Colonic mucosa (tissue), 4 donors: Measurements from ENCODE around the gene GRK4. TPM values are rescaled to one million over a fixed set of nuclear protein-coding genes. Genes with fewer than 3 reads are reported as not detected.

Source experiments
- DNase-seq: peaks from one replicate; pipeline ENCODE4 v3.0.0-alpha.2; 2020
- H3K27ac ChIP-seq: fragments of 200-600 bp; one replicate; pipeline ENCODE4 v1.8.0; 2021
- H3K27me3 ChIP-seq: fragments of 200-600 bp; one replicate; pipeline ENCODE4 v1.8.0; 2021
- H3K36me3 ChIP-seq: fragments of 200-600 bp; one replicate; pipeline ENCODE4 v1.8.0; 2021
- H3K4me1 ChIP-seq: fragments of 200-600 bp; one replicate; pipeline ENCODE4 v1.8.0; 2021; ENCODE audit warnings: mild to moderate bottlenecking
- H3K4me3 ChIP-seq: fragments of 200-600 bp; one replicate; pipeline ENCODE4 v1.8.0; 2021
- H3K9ac ChIP-seq, 2 donors: one replicate each; pipeline ENCODE4 v1.7.0; 2013; ENCODE audit warnings: control low read depth in 2 of 2, low read depth in 2 of 2, low read length in 2 of 2
- H3K9me3 ChIP-seq: fragments of 200-600 bp; one replicate; pipeline ENCODE4 v1.8.0; 2021
- CTCF ChIP-seq: fragments of 200-600 bp; IDR thresholded peaks from one replicate; pipeline ENCODE4 v1.8.0; 2022; ENCODE audit warnings: antibody characterized with exemption, mild to moderate bottlenecking
- intact Hi-C: fragments of 100-400 bp; cut with DNase I; formaldehyde crosslinking; loops from one replicate; pipeline ENCODE4 v1.14.1; 2022
- total RNA-seq, 2 donors: library from RNA; stranded (reverse); fragmentation: NEBNext Ultra II Directional in 1 of 2; extraction: Animal tissue kit (Norgen Biotek cat#: 25700) in 1 of 2; gene quantifications; one replicate each; pipeline ENCODE4 v1.2.1, GENCODE V29; 2021
- donor health status: healthy.
- donor health status: DM: no; HTN: no; CAD: no.
- donor health status: DM: no; HTN: no; CAD: no.

Gene GRK4
- total RNA-seq, 2 donors from 2014 or later, result 0.77 to 1.7 TPM

DNA sequence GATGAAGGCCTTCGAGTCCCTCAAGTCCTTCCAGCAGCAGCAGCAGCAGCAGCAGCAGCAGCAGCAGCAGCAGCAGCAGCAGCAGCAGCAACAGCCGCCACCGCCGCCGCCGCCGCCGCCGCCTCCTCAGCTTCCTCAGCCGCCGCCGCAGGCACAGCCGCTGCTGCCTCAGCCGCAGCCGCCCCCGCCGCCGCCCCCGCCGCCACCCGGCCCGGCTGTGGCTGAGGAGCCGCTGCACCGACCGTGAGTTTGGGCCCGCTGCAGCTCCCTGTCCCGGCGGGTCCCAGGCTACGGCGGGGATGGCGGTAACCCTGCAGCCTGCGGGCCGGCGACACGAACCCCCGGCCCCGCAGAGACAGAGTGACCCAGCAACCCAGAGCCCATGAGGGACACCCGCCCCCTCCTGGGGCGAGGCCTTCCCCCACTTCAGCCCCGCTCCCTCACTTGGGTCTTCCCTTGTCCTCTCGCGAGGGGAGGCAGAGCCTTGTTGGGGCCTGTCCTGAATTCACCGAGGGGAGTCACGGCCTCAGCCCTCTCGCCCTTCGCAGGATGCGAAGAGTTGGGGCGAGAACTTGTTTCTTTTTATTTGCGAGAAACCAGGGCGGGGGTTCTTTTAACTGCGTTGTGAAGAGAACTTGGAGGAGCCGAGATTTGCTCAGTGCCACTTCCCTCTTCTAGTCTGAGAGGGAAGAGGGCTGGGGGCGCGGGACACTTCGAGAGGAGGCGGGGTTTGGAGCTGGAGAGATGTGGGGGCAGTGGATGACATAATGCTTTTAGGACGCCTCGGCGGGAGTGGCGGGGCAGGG is 111.7 kb downstream of the GRK4 start:
- intact Hi-C loops, result no loop called here
- peak; percentile 70 for DNase-seq
- Histone ChIP-seq H3K4me3 (peak overlapping the region; percentile 70), H3K4me1 (peaks cover 11% of the 10 kb centered on the region), H3K27me3 (no peaks in the 10 kb centered on the region), H3K27ac (peak overlapping the region; percentile 63), H3K9me3 (no peaks in the 10 kb centered on the region), H3K36me3 (no peaks in the 10 kb centered on the region), H3K9ac (peak overlapping the region; percentile 95 to 97)
- TF ChIP-seq CTCF, result no peak

DNA sequence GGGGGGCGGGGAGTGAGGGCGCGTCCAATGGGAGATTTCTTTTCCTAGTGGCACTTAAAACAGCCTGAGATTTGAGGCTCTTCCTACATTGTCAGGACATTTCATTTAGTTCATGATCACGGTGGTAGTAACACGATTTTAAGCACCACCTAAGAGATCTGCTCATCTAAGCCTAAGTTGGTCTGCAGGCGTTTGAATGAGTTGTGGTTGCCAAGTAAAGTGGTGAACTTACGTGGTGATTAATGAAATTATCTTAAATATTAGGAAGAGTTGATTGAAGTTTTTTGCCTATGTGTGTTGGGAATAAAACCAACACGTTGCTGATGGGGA is 112.2 kb downstream of the GRK4 start:
- Histone ChIP-seq H3K27me3 (no peaks in the 10 kb centered on the region), H3K36me3 (no peaks in the 10 kb centered on the region), H3K4me1 (peaks cover 11% of the 10 kb centered on the region), H3K9ac (peak overlapping the region in 1 of 2 donors; percentile 97), H3K27ac (peak overlapping the region; percentile 63), H3K9me3 (no peaks in the 10 kb centered on the region), H3K4me3 (peak overlapping the region; percentile 70)
- TF ChIP-seq CTCF, result no peak
- intact Hi-C loops, result no loop called here
- DNase-seq, result no peak

- Histone ChIP-seq H3K4me3 (no peak overlapping the region), H3K27ac (no peak overlapping the region), H3K4me1 (peaks cover 11% of the 10 kb centered on the region), H3K36me3 (no peaks in the 10 kb centered on the region), H3K9me3 (no peaks in the 10 kb centered on the region), H3K27me3 (no peaks in the 10 kb centered on the region), H3K9ac (no peak overlapping the region)
- TF ChIP-seq CTCF, result no peak
- intact Hi-C loops, result no loop called here
- no peak for DNase-seq
Observed at GRCh38 chr4:3077796-3078195, 114.4 kb downstream of the GRK4 start.

GRCh38 chr4:3079694-3080123 is 116.3 kb downstream of the GRK4 start:
- intact Hi-C loops, result no loop called here
- Histone ChIP-seq H3K4me1 (peaks cover 6% of the 10 kb centered on the region), H3K27me3 (no peaks in the 10 kb centered on the region), H3K27ac (no peak overlapping the region), H3K36me3 (no peaks in the 10 kb centered on the region), H3K4me3 (no peak overlapping the region), H3K9me3 (no peaks in the 10 kb centered on the region), H3K9ac (no peak overlapping the region)
- no peak for TF ChIP-seq CTCF
- DNase-seq, result no peak

- no peaks in the 10 kb centered on the region for H3K4me1 ChIP-seq
- TF ChIP-seq CTCF, result no peak
Observed at GRCh38 chr4:3082925-3083515, 119.6 kb downstream of the GRK4 start.

More at GRCh38 chr4:3082925-3083515, 119.6 kb downstream of the GRK4 start:
- no peak for DNase-seq
- no peak overlapping the region for H3K27ac ChIP-seq
- no peak overlapping the region for H3K9ac ChIP-seq
- intact Hi-C loops, result no loop called here
- H3K36me3 ChIP-seq, result no peaks in the 10 kb centered on the region
- H3K9me3 ChIP-seq, result no peaks in the 10 kb centered on the region
- H3K4me3 ChIP-seq, result no peak overlapping the region
- no peaks in the 10 kb centered on the region for H3K27me3 ChIP-seq
